ENCODE data around the gene TXNRD1. TPM values are rescaled to one million over a fixed set of nuclear protein-coding genes. Genes with fewer than 3 reads are reported as not detected.

TXNRD1 gene
- total RNA-seq, 1 donor from 2014 or later = 74.7 TPM

DNA sequence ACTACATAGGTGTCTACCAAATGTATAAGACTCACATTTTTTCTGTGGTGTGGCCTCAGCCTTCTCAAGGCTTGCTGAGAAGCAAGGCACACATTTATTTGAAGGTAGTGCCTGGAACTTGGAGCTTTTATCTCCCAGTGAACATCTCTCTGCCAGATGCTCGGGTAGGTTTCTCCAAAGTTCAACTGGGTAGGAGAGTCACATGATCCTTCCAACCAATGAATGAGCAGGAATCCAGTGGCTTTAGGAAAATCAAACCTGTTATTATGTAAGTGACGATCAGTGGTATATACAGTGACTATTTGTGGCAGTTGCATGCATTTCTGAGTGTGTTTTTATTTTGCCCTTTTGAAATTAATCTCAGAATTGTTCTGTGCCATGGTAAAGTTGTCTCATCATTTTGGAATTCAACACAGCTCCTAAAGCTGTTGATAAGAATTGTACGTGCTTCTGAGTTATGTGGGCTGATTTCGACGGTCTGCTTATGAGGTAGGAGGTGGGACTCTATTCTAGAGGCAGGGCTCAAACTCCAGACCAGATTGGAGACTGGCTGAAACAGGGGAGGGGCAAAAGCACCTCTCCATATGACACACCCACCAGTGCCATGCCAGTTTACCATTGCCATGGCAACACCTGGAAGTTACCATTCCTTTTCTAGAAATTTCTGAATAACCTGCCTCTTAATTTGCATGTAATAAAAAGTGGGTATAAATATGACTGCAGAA is 145.6 kb downstream of the TXNRD1 start:
- Mint-ChIP-seq H3K36me3 (peaks cover 2% of the 10 kb centered on the region), H3K4me1 (no peaks in the 10 kb centered on the region), H3K27me3 (ENCODE audit: low read depth) (no peaks in the 10 kb centered on the region), H3K27ac (no peak overlapping the region), H3K9me3 (peaks cover 20% of the 10 kb centered on the region), H3K4me3 (no peak overlapping the region)
- DNase-seq (ENCODE audit: low spot score in 2 of 2, unreplicated experiment in 2 of 2) = no peak
- TF ChIP-seq, protein P1, sequence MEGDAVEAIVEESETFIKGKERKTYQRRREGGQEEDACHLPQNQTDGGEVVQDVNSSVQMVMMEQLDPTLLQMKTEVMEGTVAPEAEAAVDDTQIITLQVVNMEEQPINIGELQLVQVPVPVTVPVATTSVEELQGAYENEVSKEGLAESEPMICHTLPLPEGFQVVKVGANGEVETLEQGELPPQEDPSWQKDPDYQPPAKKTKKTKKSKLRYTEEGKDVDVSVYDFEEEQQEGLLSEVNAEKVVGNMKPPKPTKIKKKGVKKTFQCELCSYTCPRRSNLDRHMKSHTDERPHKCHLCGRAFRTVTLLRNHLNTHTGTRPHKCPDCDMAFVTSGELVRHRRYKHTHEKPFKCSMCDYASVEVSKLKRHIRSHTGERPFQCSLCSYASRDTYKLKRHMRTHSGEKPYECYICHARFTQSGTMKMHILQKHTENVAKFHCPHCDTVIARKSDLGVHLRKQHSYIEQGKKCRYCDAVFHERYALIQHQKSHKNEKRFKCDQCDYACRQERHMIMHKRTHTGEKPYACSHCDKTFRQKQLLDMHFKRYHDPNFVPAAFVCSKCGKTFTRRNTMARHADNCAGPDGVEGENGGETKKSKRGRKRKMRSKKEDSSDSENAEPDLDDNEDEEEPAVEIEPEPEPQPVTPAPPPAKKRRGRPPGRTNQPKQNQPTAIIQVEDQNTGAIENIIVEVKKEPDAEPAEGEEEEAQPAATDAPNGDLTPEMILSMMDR (IDR thresholded peaks at IDR 0.05; ENCODE audit: unreplicated experiment) = no peak

DNA sequence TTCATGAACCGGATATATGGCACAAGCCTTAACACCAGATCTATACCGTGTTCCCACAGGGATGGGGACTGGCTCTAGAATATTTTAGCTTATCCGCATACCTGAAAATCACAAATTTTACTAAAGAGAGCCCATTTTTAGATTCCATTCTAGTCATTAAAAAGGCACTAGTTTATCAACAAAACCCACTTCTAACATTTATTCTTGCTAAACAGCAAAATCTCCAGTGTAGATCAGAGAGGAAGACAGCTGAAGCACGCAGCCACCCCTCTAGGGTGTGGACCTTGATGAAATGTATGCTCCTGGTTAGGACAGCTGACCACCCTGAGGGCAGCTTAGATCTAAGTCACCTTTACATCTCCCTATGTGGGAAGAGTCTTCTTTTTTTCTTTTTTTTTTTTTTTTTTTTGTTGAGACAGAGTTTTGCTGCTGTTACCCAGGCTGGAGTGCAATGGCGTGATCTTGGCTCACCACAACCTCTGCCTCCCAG is 150.4 kb downstream of the TXNRD1 start:
- DNase-seq (ENCODE audit: low spot score in 2 of 2, unreplicated experiment in 2 of 2) = no peak
- H3K27me3 Mint-ChIP-seq (ENCODE audit: low read depth) = no peaks in the 10 kb centered on the region
- H3K36me3 Mint-ChIP-seq = peaks cover 4% of the 10 kb centered on the region
- no peak overlapping the region for H3K27ac Mint-ChIP-seq
- H3K9me3 Mint-ChIP-seq = peaks cover 22% of the 10 kb centered on the region
- TF ChIP-seq, protein P1 (IDR thresholded peaks at IDR 0.05; ENCODE audit: unreplicated experiment) = no peak
- H3K4me3 Mint-ChIP-seq = no peak overlapping the region
- H3K4me1 Mint-ChIP-seq = no peaks in the 10 kb centered on the region

DNA sequence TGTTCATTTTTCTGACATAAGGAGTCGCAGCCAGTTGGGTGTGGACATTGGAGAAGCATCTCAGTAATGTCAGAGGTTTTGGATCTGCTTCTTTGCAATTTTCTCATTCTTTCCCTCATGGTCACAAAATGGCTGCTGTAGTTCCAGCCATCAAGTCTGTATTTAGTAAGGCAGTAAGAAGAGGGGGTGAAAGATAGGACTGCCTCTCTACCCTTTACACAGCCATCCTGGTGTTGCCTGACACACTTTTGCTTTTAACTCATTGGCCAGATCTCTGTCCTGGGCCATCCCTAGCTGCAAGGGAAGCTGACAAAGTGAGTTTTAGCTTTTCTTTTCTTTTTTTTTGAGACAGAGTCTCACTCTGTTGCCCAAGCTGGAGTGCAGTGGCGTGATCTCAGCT is 154.1 kb downstream of the TXNRD1 start:
- Mint-ChIP-seq H3K36me3 (peaks cover 4% of the 10 kb centered on the region), H3K27ac (no peak overlapping the region), H3K4me1 (no peaks in the 10 kb centered on the region), H3K27me3 (ENCODE audit: low read depth) (no peaks in the 10 kb centered on the region), H3K9me3 (peaks cover 16% of the 10 kb centered on the region), H3K4me3 (no peak overlapping the region)
- no peak for DNase-seq (ENCODE audit: low spot score in 2 of 2, unreplicated experiment in 2 of 2)
- TF ChIP-seq, protein P1 (IDR thresholded peaks at IDR 0.05; ENCODE audit: unreplicated experiment) = no peak

DNA sequence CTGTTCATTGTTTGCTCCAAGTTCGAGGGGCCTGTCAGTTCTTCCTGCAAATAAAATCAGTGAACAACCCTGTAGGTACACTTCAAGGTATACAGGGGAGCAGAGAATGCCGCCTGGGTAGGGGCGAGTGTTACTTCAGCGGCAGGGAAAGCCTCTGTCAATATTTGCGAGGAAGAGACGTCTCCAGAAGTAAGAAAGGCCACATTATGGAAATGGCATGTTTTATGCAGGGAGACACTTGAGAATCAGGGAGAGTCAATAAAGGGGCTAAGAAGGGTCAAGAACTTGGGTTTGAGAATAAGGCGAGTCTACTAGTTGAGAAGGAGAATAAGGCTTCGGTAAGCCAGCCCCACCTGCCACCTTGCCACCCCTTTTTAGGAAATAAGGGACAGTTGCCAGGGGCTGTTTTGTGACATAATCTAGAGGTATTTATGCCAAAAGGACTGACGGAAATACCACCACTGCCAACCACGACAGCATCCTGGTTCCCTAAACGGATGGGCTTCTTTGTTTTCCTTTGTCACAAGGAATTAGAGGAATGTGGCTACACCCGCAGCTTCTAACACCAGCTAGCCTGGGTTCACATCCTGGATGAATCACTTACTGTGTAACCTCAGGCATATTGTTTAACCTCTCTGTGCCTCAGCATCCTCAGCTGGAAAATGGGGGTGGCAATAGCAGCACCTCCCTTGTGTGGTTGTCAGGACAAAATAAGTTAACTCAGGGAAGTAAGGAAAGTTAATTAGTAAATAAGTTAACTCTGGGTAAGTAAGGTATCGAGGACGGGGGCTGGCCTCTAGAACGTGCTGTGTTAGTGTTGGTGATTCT is 155.7 kb downstream of the TXNRD1 start:
- Mint-ChIP-seq H3K27me3 (ENCODE audit: low read depth) (no peaks in the 10 kb centered on the region), H3K4me1 (no peaks in the 10 kb centered on the region), H3K36me3 (peaks cover 4% of the 10 kb centered on the region), H3K27ac (no peak overlapping the region), H3K9me3 (peaks cover 16% of the 10 kb centered on the region), H3K4me3 (no peak overlapping the region)
- DNase-seq (ENCODE audit: low spot score in 2 of 2, unreplicated experiment in 2 of 2) = no peak
- TF ChIP-seq, protein P1 (IDR thresholded peaks at IDR 0.05; ENCODE audit: unreplicated experiment) = no peak

DNA sequence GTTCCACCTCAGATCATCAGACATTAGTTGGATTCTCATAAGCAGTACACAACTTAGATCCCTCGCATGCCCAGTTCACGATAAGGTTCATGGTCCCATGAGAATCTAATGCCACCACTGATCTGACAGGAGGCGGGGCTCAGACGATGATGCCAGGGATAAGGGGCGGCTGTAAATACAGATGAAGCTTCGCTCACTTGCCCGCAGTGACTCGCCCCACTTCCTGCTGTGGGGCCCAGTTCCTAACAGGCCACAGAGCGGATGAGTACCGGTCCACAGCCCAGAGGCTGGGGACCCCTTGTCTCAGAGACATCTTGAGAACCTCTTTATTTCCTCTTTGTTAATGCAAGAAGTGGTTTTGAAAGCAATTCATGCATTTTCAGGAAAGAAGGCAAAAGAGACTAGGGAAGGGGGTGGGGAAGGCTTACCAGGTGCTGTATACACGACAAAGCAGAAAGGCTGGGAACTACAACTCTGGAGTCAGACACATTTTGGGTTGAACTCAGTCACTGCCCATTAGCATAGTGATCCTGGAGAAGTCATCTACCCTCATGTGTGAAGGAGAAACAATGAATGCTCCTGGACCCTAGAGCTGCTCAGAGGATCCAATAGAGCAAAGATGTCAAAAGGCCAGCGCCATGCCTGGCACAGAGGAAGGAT is 156.6 kb downstream of the TXNRD1 start:
- no peak for DNase-seq (ENCODE audit: low spot score in 2 of 2, unreplicated experiment in 2 of 2)
- H3K9me3 Mint-ChIP-seq = peaks cover 16% of the 10 kb centered on the region
- H3K4me3 Mint-ChIP-seq = no peak overlapping the region
- H3K36me3 Mint-ChIP-seq = peaks cover 4% of the 10 kb centered on the region
- TF ChIP-seq, protein P1 (IDR thresholded peaks at IDR 0.05; ENCODE audit: unreplicated experiment) = no peak
- H3K27me3 Mint-ChIP-seq (ENCODE audit: low read depth) = no peaks in the 10 kb centered on the region
- no peaks in the 10 kb centered on the region for H3K4me1 Mint-ChIP-seq
- H3K27ac Mint-ChIP-seq = no peak overlapping the region
